Natural killer cell (primary cell): ENCODE data around the gene TRRAP. TPM values are rescaled to one million over a fixed set of nuclear protein-coding genes. Genes with fewer than 3 reads are reported as not detected.

Source experiments
- ATAC-seq, 3 donors: fragments of 150-1000 bp in 2 of 3; fragments of 200-7000 bp in 1 of 3; cut with Tn5 transposase; 1 replicate in 1 of 3; 2 replicates in 2 of 3; pipeline ENCODE4 v1.10.0; 2021; ENCODE audit warnings: mild to moderate bottlenecking in 2 of 3, moderate library complexity in 2 of 3
- DNase-seq, 2 donors: peaks; one replicate each; pipeline versions ENCODE4 v3.0.0 to v3.0.0-alpha.2; 2013 to 2021; ENCODE audit warnings: mixed read lengths in 1 of 2
- H3K27ac ChIP-seq: one replicate; pipeline ENCODE4 v1.5.1; 2013; ENCODE audit warnings: mild to moderate bottlenecking, low read length
- H3K27me3 ChIP-seq: one replicate; pipeline ENCODE4 v1.6.1; 2013; ENCODE audit warnings: low read length; ENCODE audit not compliant: control insufficient read depth, insufficient read depth
- H3K36me3 ChIP-seq: one replicate; pipeline ENCODE4 v1.6.1; 2013; ENCODE audit warnings: low read length; ENCODE audit not compliant: control insufficient read depth, insufficient read depth
- H3K4me1 ChIP-seq: one replicate; pipeline ENCODE4 v1.6.1; 2013; ENCODE audit warnings: low read length; ENCODE audit not compliant: control insufficient read depth, insufficient read depth
- H3K4me3 ChIP-seq: one replicate; pipeline ENCODE4 v1.5.1; 2013; ENCODE audit warnings: low read length
- H3K9me3 ChIP-seq: one replicate; pipeline ENCODE4 v1.6.1; 2013; ENCODE audit warnings: low read length; ENCODE audit not compliant: control insufficient read depth, insufficient read depth
- H3K27ac Mint-ChIP-seq, 2 donors: one replicate each; pipeline ENCODE4 v1.8.0; 2022; ENCODE audit warnings: mild to moderate bottlenecking in 2 of 2, mixed read lengths in 2 of 2, moderate library complexity in 1 of 2
- H3K27me3 Mint-ChIP-seq, 2 donors: one replicate each; pipeline ENCODE4 v1.8.0; 2022; ENCODE audit warnings: low read depth in 2 of 2, mixed read lengths in 2 of 2
- H3K36me3 Mint-ChIP-seq: one replicate; pipeline ENCODE4 v1.8.0; 2022; ENCODE audit warnings: mixed read lengths
- H3K4me1 Mint-ChIP-seq, 2 donors: one replicate each; pipeline ENCODE4 v1.8.0; 2022; ENCODE audit warnings: mixed read lengths in 2 of 2
- H3K4me3 Mint-ChIP-seq: one replicate; pipeline ENCODE4 v1.8.0; 2022; ENCODE audit warnings: mild to moderate bottlenecking, moderate library complexity, mixed read lengths
- H3K9me3 Mint-ChIP-seq, 2 donors: one replicate each; pipeline ENCODE4 v1.8.0; 2022; ENCODE audit warnings: mixed read lengths in 2 of 2
- WGBS: methylation state at CpG from one replicate; pipeline ENCODE4 v1.1.7; 2013; ENCODE audit warnings: missing lambda C conversion rate; ENCODE audit not compliant: insufficient coverage; 5-methylcytosine and 5-hydroxymethylcytosine counted together
- intact Hi-C: fragments of 100-400 bp; cut with micrococcal nuclease; formaldehyde crosslinking; loops from one replicate; pipeline ENCODE4 v1.14.2; 2022
- total RNA-seq, 4 donors: library from RNA; stranded (reverse); fragments of 120-200 nt in 1 of 4; gene quantifications; one replicate each; pipeline versions ENCODE4 v1.2.3 to v1.2.4, GENCODE V29; 2013 to 2022
- TF ChIP-seq, protein P1 (sequence below): fragments of 200-600 bp; IDR thresholded peaks from one replicate; pipeline ENCODE4 v1.8.0; 2022; ENCODE audit warnings: antibody characterized with exemption

The TRRAP gene
- total RNA-seq, 3 donors from 2014 or later (not counting 1 experiment from before 2014, with no cell fraction given): 45.4 to 62.9 (median 62.4) TPM

DNA sequence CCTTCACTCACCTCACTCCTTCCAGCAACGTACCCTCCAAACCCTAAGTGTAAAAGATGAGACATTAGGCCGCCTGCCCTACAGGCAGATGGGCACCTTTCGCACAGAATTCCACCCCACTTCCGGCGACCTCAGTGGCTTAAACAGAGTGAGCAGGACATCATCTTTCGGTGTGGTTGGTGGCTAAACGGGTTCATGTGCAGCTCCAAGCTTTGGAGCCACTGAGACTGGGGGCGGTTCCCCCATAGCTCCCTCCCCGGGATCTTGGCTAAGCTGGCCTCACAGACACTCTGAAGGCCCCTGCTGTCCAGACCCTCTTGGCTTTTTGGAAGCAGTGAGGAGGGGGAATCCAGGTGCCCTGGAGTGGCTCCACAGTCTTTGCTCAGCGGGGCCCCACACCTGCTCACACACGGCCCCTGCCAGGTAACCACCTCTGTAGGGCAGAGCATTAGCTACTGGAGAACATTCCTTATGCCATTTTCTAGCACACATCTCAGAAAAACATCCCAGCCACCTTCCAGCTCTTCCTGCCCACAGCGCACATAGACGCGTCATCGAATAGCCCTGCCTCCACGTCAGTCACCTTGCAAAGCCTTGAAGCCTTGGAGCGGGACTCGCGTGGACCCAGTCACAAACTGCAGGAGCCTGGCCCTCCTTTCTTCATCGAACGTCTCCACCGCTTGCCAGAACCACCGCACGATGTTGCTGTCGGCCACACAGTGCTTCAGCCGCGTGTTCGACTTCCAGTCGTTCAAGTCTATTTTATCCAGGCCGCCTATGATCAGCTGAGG, 156.8 kb downstream of the TRRAP start:
- Histone ChIP-seq H3K27ac (no peak overlapping the region), H3K36me3 (peaks cover 80% of the 10 kb centered on the region), H3K9me3 (no peaks in the 10 kb centered on the region), H3K27me3 (no peaks in the 10 kb centered on the region), H3K4me1 (no peaks in the 10 kb centered on the region), H3K4me3 (no peak overlapping the region)
- Mint-ChIP-seq H3K4me1 (peaks cover 1% of the 10 kb centered on the region in 2 donors), H3K27ac (peak overlapping the region in 1 of 2 donors; percentile 13), H3K36me3 (peaks cover 6% of the 10 kb centered on the region), H3K9me3 (no peaks in the 10 kb centered on the region), H3K4me3 (no peak overlapping the region), H3K27me3 (no peaks in the 10 kb centered on the region)
- DNase-seq: no peak
- peak in 1 of 3 donors; percentile 12 for ATAC-seq
- TF ChIP-seq, protein P1, sequence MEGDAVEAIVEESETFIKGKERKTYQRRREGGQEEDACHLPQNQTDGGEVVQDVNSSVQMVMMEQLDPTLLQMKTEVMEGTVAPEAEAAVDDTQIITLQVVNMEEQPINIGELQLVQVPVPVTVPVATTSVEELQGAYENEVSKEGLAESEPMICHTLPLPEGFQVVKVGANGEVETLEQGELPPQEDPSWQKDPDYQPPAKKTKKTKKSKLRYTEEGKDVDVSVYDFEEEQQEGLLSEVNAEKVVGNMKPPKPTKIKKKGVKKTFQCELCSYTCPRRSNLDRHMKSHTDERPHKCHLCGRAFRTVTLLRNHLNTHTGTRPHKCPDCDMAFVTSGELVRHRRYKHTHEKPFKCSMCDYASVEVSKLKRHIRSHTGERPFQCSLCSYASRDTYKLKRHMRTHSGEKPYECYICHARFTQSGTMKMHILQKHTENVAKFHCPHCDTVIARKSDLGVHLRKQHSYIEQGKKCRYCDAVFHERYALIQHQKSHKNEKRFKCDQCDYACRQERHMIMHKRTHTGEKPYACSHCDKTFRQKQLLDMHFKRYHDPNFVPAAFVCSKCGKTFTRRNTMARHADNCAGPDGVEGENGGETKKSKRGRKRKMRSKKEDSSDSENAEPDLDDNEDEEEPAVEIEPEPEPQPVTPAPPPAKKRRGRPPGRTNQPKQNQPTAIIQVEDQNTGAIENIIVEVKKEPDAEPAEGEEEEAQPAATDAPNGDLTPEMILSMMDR: no peak
- 96% methylated on average over 30 of the region's 30 CpGs for WGBS
- intact Hi-C loops: no loop called here

GRCh38 chr7:99035723-99036545, 157.6 kb downstream of the TRRAP start:
- intact Hi-C loops: no loop called here
- WGBS: 94% methylated on average over 26 of the region's 26 CpGs

DNA sequence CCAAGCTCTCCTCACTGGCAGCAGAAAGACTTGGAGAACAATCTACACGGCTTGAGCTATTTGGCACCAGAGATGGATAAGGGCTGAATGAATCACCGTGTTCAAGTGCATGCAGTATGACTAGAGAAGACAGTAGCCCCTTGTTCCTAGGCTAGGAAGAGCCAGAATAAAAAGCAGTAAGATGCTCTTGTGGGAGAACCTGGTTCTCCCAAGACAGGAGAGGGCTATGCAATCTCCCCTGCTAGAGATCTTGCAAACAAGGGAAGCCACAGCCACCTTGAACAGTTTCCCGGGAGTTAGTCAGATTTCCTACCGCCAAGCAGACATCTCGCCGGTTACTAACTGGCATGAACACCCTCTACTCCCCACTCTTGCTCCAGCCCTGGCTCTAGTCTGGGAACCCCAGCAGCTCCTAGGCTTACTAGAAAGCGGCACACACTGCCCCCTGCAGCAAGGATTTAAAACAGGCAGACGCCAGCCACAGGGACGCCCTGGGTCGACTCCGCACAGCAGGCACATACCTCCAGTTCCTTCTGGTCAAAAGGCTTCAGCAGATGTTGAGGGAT, 158.3 kb downstream of the TRRAP start:
- H3K4me1 Mint-ChIP-seq: peaks cover 7% of the 10 kb centered on the region in 2 donors
- no peak overlapping the region for H3K27ac Mint-ChIP-seq
- ATAC-seq (no peak), DNase-seq (no peak)
- WGBS: 96% methylated on average over 11 of the region's 11 CpGs
- Histone ChIP-seq H3K4me1 (no peaks in the 10 kb centered on the region), H3K4me3 (no peak overlapping the region), H3K27ac (no peak overlapping the region), H3K9me3 (no peaks in the 10 kb centered on the region), H3K27me3 (no peaks in the 10 kb centered on the region), H3K36me3 (peaks cover 76% of the 10 kb centered on the region)
- peaks cover 7% of the 10 kb centered on the region for H3K36me3 Mint-ChIP-seq
- H3K4me3 Mint-ChIP-seq: no peak overlapping the region
- TF ChIP-seq, protein P1: no peak
- intact Hi-C loops: no loop called here
- no peaks in the 10 kb centered on the region for H3K27me3 Mint-ChIP-seq
- H3K9me3 Mint-ChIP-seq: no peaks in the 10 kb centered on the region

More at GRCh38 chr7:99035723-99036545, 157.6 kb downstream of the TRRAP start:
- TF ChIP-seq, protein P1: no peak
- H3K27me3 Mint-ChIP-seq: no peaks in the 10 kb centered on the region
- Histone ChIP-seq H3K9me3 (no peaks in the 10 kb centered on the region), H3K4me1 (no peaks in the 10 kb centered on the region), H3K27me3 (no peaks in the 10 kb centered on the region), H3K27ac (no peak overlapping the region), H3K4me3 (no peak overlapping the region), H3K36me3 (peaks cover 79% of the 10 kb centered on the region)
- H3K36me3 Mint-ChIP-seq: peaks cover 7% of the 10 kb centered on the region
- ATAC-seq (no peak), DNase-seq (no peak)
- no peak overlapping the region for H3K4me3 Mint-ChIP-seq
- no peaks in the 10 kb centered on the region for H3K9me3 Mint-ChIP-seq
- peaks cover 7% of the 10 kb centered on the region in 2 donors for H3K4me1 Mint-ChIP-seq
- no peak overlapping the region for H3K27ac Mint-ChIP-seq
